Measurements from ENCODE around the gene GTF2H1.

DNA sequence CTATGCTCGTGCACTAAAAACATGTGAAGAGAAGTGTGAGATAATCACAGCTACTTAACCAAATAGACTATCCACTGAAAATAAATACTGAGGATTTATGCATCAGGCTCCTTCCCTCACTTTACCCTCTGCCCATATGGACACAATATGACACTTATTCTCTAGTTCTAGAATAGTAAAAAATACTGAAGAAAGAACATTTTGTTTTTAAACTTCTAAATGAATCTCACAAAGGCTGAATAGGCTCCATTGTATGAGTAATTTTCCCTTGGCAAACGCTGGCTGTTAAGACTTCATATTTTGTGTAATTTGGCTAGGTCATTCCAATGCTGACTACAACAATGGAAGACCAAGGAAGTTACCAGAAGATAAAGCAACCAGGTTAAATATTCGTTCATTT, 10.4 kb upstream of the GTF2H1 start:
- TF ChIP-seq SUZ12 (IDR thresholded peaks at IDR 0.05; ENCODE audit: extremely low read depth, insufficient read depth, insufficient read length) (no peak), ZNF274 (IDR thresholded peaks at IDR 0.05; ENCODE audit: low read depth, low read length) (no peak)

Measured in NT2/D1 (cell line).